Thyroid gland (tissue), 4 donors: ENCODE results near the gene SLMAP.

Source experiments
- POLR2A ChIP-seq, 2 donors: fragments of 450-650 bp; IDR thresholded peaks; one replicate each; pipeline ENCODE4 v1.6.1; 2017; ENCODE audit warnings: antibody characterized with exemption in 2 of 2, mild to moderate bottlenecking in 2 of 2, moderate library complexity in 1 of 2
- TF ChIP-seq, protein P1 (sequence below), 6 experiments: fragments of 200-600 bp in 3 of 6; fragments of 450-650 bp in 3 of 6; sonication (generic) in 3 of 6; IDR thresholded peaks; one replicate each; pipeline ENCODE4 v1.5.1; 2016 to 2019; ENCODE audit warnings: antibody characterized with exemption in 6 of 6, mild to moderate bottlenecking in 2 of 6, inconsistent platforms in 1 of 6, moderate library complexity in 1 of 6

DNA sequence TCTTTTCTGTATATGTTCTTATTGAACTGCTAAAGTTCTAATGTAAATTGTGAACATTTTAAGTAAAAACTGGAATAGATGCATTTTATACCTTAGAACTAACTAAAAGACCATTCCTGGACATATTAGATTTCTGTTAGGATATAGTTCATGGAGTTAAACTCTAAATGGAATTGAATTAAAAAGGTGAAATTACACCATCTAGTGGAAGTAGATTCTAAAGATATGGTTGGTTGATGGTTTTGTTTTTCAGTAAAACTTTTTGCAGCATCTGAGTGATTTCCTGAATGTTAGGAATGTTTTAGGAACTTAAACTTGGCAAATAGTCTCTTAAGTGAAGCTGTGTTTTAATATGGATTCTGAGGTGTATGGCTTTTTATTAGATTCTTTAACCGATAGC, 96.8 kb downstream of the SLMAP start:
- TF ChIP-seq, protein P1, sequence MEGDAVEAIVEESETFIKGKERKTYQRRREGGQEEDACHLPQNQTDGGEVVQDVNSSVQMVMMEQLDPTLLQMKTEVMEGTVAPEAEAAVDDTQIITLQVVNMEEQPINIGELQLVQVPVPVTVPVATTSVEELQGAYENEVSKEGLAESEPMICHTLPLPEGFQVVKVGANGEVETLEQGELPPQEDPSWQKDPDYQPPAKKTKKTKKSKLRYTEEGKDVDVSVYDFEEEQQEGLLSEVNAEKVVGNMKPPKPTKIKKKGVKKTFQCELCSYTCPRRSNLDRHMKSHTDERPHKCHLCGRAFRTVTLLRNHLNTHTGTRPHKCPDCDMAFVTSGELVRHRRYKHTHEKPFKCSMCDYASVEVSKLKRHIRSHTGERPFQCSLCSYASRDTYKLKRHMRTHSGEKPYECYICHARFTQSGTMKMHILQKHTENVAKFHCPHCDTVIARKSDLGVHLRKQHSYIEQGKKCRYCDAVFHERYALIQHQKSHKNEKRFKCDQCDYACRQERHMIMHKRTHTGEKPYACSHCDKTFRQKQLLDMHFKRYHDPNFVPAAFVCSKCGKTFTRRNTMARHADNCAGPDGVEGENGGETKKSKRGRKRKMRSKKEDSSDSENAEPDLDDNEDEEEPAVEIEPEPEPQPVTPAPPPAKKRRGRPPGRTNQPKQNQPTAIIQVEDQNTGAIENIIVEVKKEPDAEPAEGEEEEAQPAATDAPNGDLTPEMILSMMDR (IDR thresholded peaks at IDR 0.05), result peak in 5 of 6 experiments; percentile 9 to 70 (median 50)
- no peak for TF ChIP-seq POLR2A (IDR thresholded peaks at IDR 0.05)
